ENCODE data around the gene RAB11FIP4.

- TF ChIP-seq CTCF (IDR thresholded peaks at IDR 0.05; ENCODE audit: insufficient read depth, low read length, poor library complexity, severe bottlenecking) (no peak), EZH2phosphoT487 (conservative IDR thresholded peaks at IDR 0.05; ENCODE audit: low read length) (no peak)
Measured at GRCh38 chr17:31523862-31524730, 132.6 kb downstream of the RAB11FIP4 start.
